ENCODE results near the gene P2RY6. TPM values are rescaled to one million over a fixed set of nuclear protein-coding genes. Genes with fewer than 3 reads are reported as not detected.
"Not testable (repeated sequence)": the region's sequence is repeated elsewhere in the genome, so short reads cannot be mapped to it uniquely, and the experiment has no call there.

The P2RY6 gene
- total and polyA plus RNA-seq, 8 donors: 0.24 to 4.1 (median 0.98) TPM; not detected in 1

GRCh38 chr11:73229896-73230875 lies 42.0 kb upstream of the P2RY6 start:
- FAIRE-seq (no peak), ATAC-seq (no peak), DNase-seq (peak in 1 of 6 donors; percentile 30)
- intact Hi-C loops (cut with DNase I): no loop called here
- Histone ChIP-seq H3K27ac (no peak overlapping the region), H3K4me3 (no peak overlapping the region), H3K27me3 (no peaks in the 10 kb centered on the region), H3K9me3 (no peaks in the 10 kb centered on the region), H3K36me3 (no peaks in the 10 kb centered on the region), H3K4me1 (no peaks in the 10 kb centered on the region)
- no peak for TF ChIP-seq CTCF (IDR thresholded peaks at IDR 0.05)
- 78 to 81% methylated on average over 16 of the region's 16 CpGs for WGBS, 2 donors

- TF ChIP-seq CTCF (IDR thresholded peaks at IDR 0.05): no peak
- no peaks in the 10 kb centered on the region for H3K9me3 ChIP-seq
- WGBS, 2 donors: 91 to 92% methylated on average over 7 of the region's 7 CpGs
- no peak overlapping the region for H3K4me3 ChIP-seq
- FAIRE-seq (no peak), ATAC-seq (no peak), DNase-seq (peak in 1 of 6 donors; percentile 39)
- no peaks in the 10 kb centered on the region for H3K36me3 ChIP-seq
- no peak overlapping the region for H3K27ac ChIP-seq
- no peaks in the 10 kb centered on the region for H3K27me3 ChIP-seq
- H3K4me1 ChIP-seq: no peaks in the 10 kb centered on the region
- intact Hi-C loops (cut with DNase I): no loop called here
These were observed 41.2 kb upstream of the P2RY6 start for GRCh38 chr11:73230931-73231330.

- DNase-seq; H3K4me1 ChIP-seq; H3K9me3 ChIP-seq; intact Hi-C loops (cut with DNase I); H3K36me3 ChIP-seq; ATAC-seq; H3K4me3 ChIP-seq; H3K27me3 ChIP-seq; FAIRE-seq; H3K27ac ChIP-seq: not testable (repeated sequence)
- WGBS, 2 donors: 95% methylated on average over 7 of the region's 7 CpGs
These were observed 39.7 kb upstream of the P2RY6 start for GRCh38 chr11:73232487-73232886.

DNA sequence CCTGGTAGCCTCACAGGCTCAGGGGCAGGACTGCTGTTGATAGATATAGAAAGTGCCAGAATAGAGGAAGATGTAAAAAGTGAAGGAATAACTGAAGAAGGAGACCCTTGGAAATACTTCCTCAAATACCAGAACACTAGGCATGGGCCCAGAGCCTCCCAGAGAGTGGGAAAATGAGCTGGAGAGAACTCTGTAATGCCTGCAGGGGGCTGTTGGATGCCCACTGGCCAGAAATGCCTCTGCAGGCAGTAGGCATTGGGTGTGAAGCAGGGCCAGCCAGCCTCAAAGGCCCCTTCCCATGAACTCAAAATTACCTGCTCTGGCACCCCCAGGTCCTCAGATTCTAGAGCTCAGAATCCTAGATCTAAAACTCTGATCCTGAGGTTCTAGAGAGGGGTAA lies 38.9 kb upstream of the P2RY6 start:
- H3K27ac ChIP-seq: no peak overlapping the region
- no peak for FAIRE-seq
- no peaks in the 10 kb centered on the region for H3K9me3 ChIP-seq
- no peak for ATAC-seq
- TF ChIP-seq CTCF (IDR thresholded peaks at IDR 0.05): no peak
- H3K36me3 ChIP-seq: no peaks in the 10 kb centered on the region
- no peaks in the 10 kb centered on the region for H3K27me3 ChIP-seq
- no peak overlapping the region for H3K4me3 ChIP-seq
- intact Hi-C loops (cut with DNase I): no loop called here
- H3K4me1 ChIP-seq: no peaks in the 10 kb centered on the region
- DNase-seq: peak in 1 of 6 donors; percentile 26

GRCh38 chr11:73233692-73234470 lies 38.3 kb upstream of the P2RY6 start:
- H3K4me1 ChIP-seq: no peaks in the 10 kb centered on the region
- H3K36me3 ChIP-seq: no peaks in the 10 kb centered on the region
- no peak for ATAC-seq
- no peaks in the 10 kb centered on the region for H3K27me3 ChIP-seq
- no peak overlapping the region for H3K27ac ChIP-seq
- no peak overlapping the region for H3K4me3 ChIP-seq
- FAIRE-seq: no peak
- intact Hi-C loops (cut with DNase I): no loop called here
- H3K9me3 ChIP-seq: no peaks in the 10 kb centered on the region
- peak in 1 of 6 donors; percentile 35 for DNase-seq
- 90 to 91% methylated on average over 23 of the region's 23 CpGs for WGBS, 2 donors
- no peak for TF ChIP-seq CTCF (IDR thresholded peaks at IDR 0.05)

Measured in pancreas (tissue), 10 donors.